Posterior cingulate gyrus (tissue), 11 donors: ENCODE measurements around the gene MED31.
"Not testable (repeated sequence)": the region's sequence is repeated elsewhere in the genome, so short reads cannot be mapped to it uniquely, and the experiment has no call there.

Experiments
- DNase-seq, 10 donors: peaks; one replicate each; pipeline versions ENCODE4 v3.0.0 to v3.0.0-alpha.2; 2020 to 2021; ENCODE audit warnings: mixed read lengths in 3 of 10
- intact Hi-C: fragments of 100-400 bp; cut with DNase I; formaldehyde crosslinking; loops from one replicate; pipeline ENCODE4 v1.15.1; 2023

MED31 gene

GRCh38 chr17:6658411-6658810 is 7.0 kb upstream of the MED31 start:
- peak in 1 of 10 donors; percentile 42 for DNase-seq
- intact Hi-C loops: not testable (repeated sequence)

GRCh38 chr17:6657633-6658287 is 6.4 kb upstream of the MED31 start:
- intact Hi-C loops: no loop called here
- DNase-seq: peak in 1 of 10 donors; percentile 57

- intact Hi-C loops: not testable (repeated sequence)
- peak in 2 of 10 donors; percentile 62 to 85 for DNase-seq
These were observed 5.6 kb upstream of the MED31 start for GRCh38 chr17:6656797-6657632.

- intact Hi-C loops: not testable (repeated sequence)
- DNase-seq: peak in 1 of 10 donors; percentile 69
These were observed 4.4 kb upstream of the MED31 start for GRCh38 chr17:6655732-6656361.

GRCh38 chr17:6654841-6655731 is 3.7 kb upstream of the MED31 start:
- peak in 2 of 10 donors; percentile 76 to 81 for DNase-seq
- intact Hi-C loops: loop anchor here (5.0 kb wide), 1 partner anchor 1218 kb away; the partner anchor contains the start of gene C1QBP

- no peak for DNase-seq
- intact Hi-C loops: loop anchor here (1.0 to 5.0 kb wide), 2 partner anchors 11 to 1215 kb away; partner anchors contain the start of genes C1QBP and TXNDC17
These were observed 581 bp upstream of the MED31 start for GRCh38 chr17:6651919-6652452.

- intact Hi-C loops: loop anchor here (10.0 kb wide), 1 partner anchor 173 kb away; no protein-coding TSS in a partner anchor
- no peak for DNase-seq
These were observed 3.2 kb downstream of the MED31 start for GRCh38 chr17:6648181-6648580.

GRCh38 chr17:6643451-6644125 is 7.8 kb downstream of the MED31 start:
- DNase-seq: no peak
- intact Hi-C loops: loop anchor here (10.0 kb wide), 1 partner anchor 169 kb away; no protein-coding TSS in a partner anchor

- intact Hi-C loops: loop anchor here (10.0 kb wide), 1 partner anchor 168 kb away; no protein-coding TSS in a partner anchor
These were observed 8.8 kb downstream of the MED31 start for GRCh38 chr17:6642592-6642991.

GRCh38 chr17:6641247-6641863 is 10.1 kb downstream of the MED31 start:
- intact Hi-C loops: loop anchor here (1.0 to 10.0 kb wide), 2 partner anchors 10 to 167 kb away; partner anchors contain the start of genes C17orf100 and MED31

More at GRCh38 chr17:6642592-6642991, 8.8 kb downstream of the MED31 start:
- DNase-seq: no peak

GRCh38 chr17:6640536-6641246 is 10.7 kb downstream of the MED31 start, which contains the start of the genes KIAA0753 and TXNDC17:
TSS of gene KIAA0753 (minus strand) at chr17:6640711. CDS start at chr17:6635103, 5,608 bp downstream.
TSS of gene TXNDC17 (plus strand) at chr17:6641060. CDS start at chr17:6641083, 23 bp downstream.
- peak; percentile 84 to 98 (median 90) for DNase-seq
- intact Hi-C loops: loop anchor here (1.0 to 10.0 kb wide), 2 partner anchors 11 to 166 kb away; partner anchors contain the start of genes C17orf100 and MED31

More at GRCh38 chr17:6641247-6641863, 10.1 kb downstream of the MED31 start:
- no peak for DNase-seq

- intact Hi-C loops: loop anchor here (10.0 kb wide), 1 partner anchor 165 kb away; no protein-coding TSS in a partner anchor
- DNase-seq: peak in 6 of 10 donors; percentile 27 to 89 (median 54)
These were observed 11.5 kb downstream of the MED31 start for GRCh38 chr17:6639586-6640535.

- peak in 2 of 10 donors; percentile 77 to 87 for DNase-seq
- intact Hi-C loops: no loop called here
These were observed 12.3 kb downstream of the MED31 start for GRCh38 chr17:6639014-6639585.

- intact Hi-C loops: no loop called here
- peak in 2 of 10 donors; percentile 68 to 78 for DNase-seq
These were observed 13.1 kb downstream of the MED31 start for GRCh38 chr17:6638046-6638908.

GRCh38 chr17:6637458-6637840 is 14.0 kb downstream of the MED31 start:
- peak in 1 of 10 donors; percentile 70 for DNase-seq
- intact Hi-C loops: no loop called here
